Epithelial cell of esophagus (primary cell): ENCODE results near the gene SAFB.
"Not testable (repeated sequence)": the region's sequence is repeated elsewhere in the genome, so short reads cannot be mapped to it uniquely, and the experiment has no call there.

ENCODE experiments used
- DNase-seq: peaks from one replicate; pipeline ENCODE4 v3.0.0; 2010; ENCODE audit warnings: low read depth
- H3K4me3 ChIP-seq: 2 replicates; pipeline ENCODE4 v1.5.1; 2011; ENCODE audit warnings: mild to moderate bottlenecking, low read length, control low read depth
- TF ChIP-seq, protein P1 (sequence below): IDR thresholded peaks from 2 replicates; pipeline ENCODE4 v1.5.1; 2011; ENCODE audit warnings: low read depth, mild to moderate bottlenecking, low read length, control low read depth, inconsistent platforms; ENCODE audit not compliant: insufficient read depth; ENCODE audit errors: missing control alignments

Gene SAFB

DNA sequence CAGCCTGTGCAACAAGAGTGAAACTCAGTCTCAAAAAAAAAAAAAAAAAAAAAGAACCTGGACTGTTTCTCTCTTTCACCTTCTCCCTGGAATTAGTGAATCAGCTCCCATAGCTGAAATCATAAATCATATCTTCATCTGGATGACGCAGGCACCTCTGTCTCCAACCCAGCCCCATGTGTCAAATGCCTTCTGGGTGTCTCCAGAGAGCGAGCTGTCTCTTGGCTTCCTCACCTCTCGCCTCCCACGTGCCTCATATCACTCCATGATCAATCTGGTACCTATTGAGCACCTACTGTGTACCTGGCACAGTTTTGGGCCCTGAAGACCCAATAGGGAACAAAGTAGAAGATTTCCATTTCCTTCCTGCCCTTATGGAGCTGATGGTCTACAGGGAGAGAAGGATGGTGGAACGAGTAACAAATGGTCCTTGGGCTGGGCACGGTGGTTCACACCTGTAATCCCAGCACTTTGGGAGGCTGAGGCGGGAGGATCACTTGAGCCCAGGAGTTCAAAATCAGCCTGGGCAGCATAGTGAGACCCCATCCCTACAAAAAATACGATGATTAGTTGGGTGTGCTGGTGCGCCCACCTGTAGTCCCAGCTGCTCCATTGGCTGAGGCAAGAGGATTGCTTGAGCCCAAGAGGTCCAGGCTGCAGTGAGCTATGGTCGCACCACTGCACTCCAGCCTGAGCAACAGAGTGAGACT lies 60.4 kb downstream of the SAFB start:
- H3K4me3 ChIP-seq, result no peak overlapping the region
- peak; percentile 44 for DNase-seq
- TF ChIP-seq, protein P1, sequence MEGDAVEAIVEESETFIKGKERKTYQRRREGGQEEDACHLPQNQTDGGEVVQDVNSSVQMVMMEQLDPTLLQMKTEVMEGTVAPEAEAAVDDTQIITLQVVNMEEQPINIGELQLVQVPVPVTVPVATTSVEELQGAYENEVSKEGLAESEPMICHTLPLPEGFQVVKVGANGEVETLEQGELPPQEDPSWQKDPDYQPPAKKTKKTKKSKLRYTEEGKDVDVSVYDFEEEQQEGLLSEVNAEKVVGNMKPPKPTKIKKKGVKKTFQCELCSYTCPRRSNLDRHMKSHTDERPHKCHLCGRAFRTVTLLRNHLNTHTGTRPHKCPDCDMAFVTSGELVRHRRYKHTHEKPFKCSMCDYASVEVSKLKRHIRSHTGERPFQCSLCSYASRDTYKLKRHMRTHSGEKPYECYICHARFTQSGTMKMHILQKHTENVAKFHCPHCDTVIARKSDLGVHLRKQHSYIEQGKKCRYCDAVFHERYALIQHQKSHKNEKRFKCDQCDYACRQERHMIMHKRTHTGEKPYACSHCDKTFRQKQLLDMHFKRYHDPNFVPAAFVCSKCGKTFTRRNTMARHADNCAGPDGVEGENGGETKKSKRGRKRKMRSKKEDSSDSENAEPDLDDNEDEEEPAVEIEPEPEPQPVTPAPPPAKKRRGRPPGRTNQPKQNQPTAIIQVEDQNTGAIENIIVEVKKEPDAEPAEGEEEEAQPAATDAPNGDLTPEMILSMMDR, result no peak

DNA sequence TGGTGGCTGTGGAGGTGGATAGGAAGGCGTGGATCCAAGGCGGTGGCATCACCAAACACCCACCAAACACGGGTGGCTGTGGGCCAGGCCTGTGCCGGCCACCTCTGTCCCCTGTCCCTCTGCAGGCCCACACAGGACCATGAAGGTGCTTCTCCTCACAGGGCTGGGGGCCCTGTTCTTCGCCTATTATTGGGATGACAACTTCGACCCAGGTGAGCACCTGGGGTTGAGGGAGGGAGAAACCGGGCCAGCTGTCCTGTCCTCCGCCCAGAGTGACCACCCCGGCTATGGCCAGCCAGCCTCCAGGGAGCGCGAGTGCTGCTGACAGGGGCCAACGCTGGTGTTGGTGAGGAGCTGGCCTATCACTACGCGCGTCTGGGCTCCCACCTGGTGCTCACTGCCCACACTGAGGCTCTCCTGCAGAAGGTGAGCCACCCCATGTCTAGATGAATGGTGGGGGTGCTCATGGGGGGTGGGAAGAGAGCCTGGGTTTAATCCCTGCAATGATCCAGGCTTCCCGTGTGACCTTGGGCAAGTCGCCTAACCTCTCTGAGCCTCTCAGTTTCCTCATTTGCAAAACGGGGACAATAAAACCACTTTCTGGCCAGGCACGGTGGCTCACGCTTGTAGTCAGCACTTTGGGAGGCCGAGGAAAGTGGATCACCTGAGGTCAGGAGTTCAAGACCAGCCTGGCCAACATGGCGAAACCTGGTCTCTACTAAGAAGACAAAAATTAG lies 62.0 kb downstream of the SAFB start:
- TF ChIP-seq, protein P1, result no peak
- DNase-seq, result no peak

DNA sequence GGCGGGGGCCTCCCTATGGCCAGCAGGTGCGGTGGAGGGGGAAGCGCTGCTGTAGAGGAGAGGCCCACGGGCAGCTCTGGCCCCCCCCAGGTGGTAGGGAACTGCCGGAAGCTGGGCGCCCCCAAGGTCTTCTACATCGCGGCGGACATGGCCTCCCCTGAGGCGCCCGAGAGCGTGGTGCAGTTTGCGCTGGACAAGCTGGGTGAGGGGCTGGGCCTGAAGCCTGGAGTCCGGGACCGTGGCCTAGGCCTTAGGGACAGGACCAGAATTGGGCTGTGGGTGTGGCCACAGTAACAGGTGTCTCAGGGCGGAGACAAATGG lies 63.4 kb downstream of the SAFB start:
- peak overlapping the region; percentile 55 for H3K4me3 ChIP-seq
- TF ChIP-seq, protein P1, result no peak
- no peak for DNase-seq

More for the DNA sequence above, 62.0 kb downstream of the SAFB start:
- no peak overlapping the region for H3K4me3 ChIP-seq

DNA sequence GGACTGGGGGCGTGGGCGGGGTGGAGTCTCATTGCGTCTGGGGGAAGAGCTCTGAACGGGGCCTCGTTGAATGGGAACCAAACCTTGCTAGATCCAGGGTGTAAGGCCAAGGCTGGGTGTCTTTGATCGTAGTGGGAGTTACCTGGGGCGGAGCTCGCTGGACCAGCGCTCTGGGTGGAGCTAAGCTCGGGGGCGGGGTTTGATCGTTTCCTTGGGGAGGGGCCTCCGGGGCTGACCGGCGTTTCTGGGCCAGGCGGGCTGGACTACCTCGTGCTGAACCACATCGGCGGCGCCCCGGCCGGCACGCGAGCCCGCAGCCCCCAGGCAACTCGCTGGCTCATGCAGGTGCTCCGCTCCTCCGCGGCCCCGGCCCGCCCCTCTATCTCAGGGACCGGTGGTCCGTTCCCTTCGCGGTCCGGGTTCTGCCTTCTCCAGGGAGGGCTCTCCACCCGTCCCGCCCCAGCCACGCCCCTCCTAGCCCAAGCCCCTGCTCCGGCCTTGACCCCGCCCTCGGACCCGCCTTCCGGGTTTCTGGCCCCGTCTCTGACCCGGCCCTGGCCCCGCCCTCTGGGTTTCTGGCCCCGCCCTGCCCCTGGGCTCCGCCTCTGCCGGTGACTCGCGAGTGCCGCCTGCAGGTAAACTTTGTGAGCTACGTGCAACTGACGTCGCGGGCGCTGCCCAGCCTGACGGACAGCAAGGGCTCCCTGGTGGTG lies 63.9 kb downstream of the SAFB start:
- TF ChIP-seq, protein P1, result peak; percentile 81
- H3K4me3 ChIP-seq, result peak overlapping the region; percentile 55
- DNase-seq, result peak; percentile 94

DNA sequence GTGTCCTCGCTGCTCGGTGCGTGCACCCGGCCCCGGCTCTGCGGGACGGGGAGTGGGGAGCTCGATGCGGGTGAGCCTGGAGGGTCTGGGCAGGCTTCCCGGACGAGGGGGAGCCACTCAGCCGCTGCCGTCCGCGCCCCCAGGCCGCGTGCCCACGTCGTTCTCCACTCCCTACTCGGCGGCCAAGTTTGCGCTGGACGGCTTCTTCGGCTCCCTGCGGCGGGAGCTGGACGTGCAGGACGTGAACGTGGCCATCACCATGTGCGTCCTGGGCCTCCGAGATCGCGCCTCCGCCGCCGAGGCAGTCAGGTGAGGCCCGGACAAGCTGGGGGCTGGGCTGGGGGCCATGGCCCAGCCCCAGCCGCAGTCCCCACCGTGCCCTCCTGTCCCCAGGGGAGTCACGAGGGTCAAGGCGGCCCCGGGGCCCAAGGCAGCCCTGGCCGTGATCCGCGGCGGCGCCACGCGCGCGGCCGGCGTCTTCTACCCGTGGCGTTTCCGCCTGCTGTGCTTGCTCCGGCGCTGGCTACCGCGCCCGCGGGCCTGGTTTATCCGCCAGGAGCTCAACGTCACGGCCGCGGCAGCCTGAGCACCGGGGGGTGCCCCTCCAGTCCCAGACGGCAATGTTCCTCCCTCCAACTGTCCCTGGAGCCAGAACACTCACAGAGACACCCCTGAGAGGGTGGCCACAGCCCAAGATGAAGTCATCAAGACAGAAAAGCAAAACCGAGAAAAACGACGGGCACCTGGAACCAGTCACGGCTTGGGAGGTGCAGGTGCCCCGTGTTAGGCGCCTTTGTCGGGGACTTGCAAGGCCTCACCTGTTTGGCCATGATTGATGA lies 64.7 kb downstream of the SAFB start:
- TF ChIP-seq, protein P1, result no peak
- peak overlapping the region; percentile 55 for H3K4me3 ChIP-seq
- DNase-seq, result no peak

DNA sequence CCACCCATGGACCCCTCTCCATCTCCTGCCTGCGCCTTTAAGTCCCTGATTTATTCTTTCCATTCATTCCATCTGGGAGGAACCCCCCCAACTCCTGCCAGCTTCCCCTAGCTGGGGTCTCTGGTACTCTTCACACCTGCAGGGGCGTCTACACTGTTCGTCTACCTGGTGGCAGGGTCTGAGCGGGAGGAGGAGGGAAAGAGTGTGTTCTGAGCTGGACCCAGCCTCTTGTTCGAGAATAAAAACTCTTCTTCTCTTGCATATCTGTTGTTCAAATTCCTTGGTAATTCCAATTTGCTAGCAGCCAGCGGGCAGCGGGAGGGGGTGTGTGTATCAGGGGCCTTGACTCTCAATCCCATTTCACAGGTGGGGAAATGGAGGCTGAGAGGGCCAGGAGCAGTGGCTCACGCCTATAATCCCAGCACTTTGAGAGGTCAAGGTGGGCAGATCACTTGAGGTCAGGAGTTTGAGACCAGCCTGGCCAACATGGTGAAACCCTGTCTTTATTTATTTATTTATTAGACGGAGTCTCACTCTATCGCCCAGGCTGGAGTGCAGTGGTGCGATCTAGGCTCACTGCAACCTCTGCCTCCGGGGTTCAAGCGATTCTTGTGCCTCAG lies 65.5 kb downstream of the SAFB start:
- not testable (repeated sequence) for DNase-seq, H3K4me3 ChIP-seq
